HG02798 (cell line): ENCODE data around the gene SGCA.

Experiments used
- ATAC-seq: cut with Tn5 transposase; IDR thresholded peaks from one replicate; pipeline ENCODE4 v1.9.1; 2021; ENCODE audit warnings: mild to moderate bottlenecking; ENCODE audit not compliant: unreplicated experiment, poor library complexity

Gene SGCA

DNA sequence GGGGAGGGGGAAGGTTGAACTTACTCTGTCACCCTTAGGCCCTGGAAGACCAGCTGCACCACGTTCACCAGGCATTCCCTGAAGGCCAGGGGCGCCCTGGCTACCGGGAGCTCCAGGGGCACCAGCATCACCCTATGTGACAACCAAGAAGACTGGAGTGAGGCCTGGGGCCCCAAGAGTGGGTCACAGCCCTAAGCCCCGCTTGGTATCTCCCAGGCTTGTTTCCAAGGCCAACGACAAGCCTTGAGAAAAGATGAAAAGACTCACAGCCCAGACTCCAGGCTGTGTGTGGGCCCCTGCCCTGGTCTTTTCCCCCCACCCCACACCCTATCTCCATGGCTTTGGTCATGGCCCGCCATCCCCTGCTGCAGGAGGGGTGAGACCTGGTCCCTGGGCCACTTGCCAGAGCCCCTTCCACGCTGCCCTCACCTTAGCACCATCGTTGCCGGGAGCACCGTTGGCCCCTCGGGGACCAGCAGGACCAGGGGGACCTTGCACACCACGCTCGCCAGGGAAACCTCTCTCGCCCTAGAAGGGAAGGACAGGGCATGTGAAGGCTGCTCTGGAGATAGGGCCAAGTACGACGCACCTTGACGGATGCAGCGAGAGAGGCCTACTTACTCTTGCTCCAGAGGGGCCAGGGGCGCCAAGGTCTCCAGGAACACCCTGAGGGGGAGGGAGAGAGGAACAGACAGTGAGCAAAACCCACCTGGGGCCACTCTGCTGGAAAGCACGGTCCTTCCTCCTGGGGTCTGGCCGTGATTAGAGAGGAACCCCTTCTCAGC, 25.7 kb downstream of the SGCA start:
- no peak for ATAC-seq

DNA sequence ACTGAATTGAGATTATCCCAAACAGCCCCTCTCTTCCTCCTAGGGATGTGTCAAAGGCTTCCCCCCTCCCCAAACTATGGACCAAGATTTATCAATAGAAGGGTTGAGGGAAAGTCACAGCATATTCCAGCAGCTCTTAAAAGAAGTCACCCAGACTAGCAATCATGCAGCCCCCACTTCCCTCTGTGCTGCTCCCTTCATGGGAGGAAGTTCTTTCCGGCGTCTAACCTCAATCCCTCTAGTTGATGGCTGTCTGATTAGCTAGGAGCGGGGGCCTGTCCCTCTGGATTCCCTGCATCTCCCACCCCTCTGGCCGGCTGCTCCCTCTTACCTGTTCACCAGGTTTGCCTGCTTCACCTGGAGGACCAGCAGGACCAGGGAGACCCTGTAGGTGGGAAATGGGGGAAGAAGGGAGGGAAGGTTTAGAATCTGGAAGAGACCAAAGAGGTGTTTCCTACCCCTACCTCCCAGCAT, 26.4 kb downstream of the SGCA start:
- no peak for ATAC-seq

DNA sequence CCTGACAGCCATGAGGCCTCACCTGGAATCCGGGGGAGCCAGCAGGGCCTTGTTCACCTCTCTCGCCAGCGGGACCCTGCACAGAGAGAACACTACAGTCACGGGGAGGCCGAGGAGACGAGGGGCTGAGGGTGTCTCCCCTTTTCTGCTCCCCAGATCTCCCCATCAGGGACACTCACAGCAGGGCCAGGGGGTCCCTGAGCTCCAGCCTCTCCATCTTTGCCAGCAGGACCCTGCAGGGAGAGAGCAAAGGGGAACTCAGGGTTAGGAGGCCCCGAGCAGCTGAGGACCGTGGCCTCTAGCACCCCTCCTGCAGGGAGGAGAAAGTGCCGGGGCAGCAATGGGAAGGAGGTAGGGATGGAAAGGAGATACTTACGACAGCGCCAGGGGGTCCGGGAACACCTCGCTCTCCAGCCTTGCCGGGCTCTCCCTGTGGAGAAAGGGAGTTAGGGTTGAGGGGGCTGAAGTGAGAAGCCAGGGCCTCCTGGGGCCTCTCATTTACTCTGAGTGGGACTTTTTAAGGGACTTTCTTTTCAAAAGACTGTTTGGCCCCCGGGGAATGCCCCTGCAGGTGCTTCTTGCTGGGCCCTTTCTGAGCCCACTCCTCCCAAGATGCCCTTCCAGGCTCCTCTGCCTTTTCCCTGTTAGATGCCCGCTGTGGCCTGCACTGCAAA, 26.9 kb downstream of the SGCA start:
- ATAC-seq: no peak

DNA sequence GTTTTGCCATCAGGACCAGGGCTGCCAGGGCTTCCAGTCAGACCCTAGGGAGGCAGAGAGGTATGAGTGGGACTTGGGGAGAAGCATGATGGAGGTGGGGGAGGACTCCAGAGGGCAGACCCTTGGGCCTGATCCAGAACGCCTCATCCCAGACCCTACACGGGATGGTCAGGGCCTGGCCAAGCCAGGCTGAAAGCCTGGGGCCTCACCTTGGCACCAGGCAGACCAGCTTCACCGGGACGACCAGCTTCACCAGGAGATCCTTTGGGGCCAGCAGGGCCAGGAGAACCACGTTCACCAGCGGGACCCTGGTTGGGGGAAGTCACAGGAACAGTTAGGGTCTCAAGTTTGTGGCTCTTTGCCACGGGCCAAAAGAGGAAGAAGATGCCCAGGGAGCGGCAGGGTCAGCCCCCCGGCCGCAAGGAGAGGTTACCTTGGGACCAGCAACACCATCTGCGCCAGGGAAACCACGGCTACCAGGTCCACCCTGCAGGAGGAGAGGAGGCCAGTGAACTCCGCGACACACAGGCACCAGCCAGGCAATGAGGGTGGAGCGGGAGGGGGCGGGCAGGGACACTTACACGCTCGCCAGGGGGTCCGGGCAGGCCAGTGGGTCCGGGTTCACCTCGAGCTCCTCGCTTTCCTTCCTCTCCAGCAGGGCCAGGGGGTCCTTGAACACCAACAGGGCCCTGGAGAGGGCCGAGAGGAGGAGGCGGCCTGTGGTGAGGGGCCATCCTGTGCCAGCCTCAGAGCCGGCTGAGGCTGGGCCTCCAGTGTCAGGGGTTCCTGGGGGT, 28.5 kb downstream of the SGCA start:
- no peak for ATAC-seq

DNA sequence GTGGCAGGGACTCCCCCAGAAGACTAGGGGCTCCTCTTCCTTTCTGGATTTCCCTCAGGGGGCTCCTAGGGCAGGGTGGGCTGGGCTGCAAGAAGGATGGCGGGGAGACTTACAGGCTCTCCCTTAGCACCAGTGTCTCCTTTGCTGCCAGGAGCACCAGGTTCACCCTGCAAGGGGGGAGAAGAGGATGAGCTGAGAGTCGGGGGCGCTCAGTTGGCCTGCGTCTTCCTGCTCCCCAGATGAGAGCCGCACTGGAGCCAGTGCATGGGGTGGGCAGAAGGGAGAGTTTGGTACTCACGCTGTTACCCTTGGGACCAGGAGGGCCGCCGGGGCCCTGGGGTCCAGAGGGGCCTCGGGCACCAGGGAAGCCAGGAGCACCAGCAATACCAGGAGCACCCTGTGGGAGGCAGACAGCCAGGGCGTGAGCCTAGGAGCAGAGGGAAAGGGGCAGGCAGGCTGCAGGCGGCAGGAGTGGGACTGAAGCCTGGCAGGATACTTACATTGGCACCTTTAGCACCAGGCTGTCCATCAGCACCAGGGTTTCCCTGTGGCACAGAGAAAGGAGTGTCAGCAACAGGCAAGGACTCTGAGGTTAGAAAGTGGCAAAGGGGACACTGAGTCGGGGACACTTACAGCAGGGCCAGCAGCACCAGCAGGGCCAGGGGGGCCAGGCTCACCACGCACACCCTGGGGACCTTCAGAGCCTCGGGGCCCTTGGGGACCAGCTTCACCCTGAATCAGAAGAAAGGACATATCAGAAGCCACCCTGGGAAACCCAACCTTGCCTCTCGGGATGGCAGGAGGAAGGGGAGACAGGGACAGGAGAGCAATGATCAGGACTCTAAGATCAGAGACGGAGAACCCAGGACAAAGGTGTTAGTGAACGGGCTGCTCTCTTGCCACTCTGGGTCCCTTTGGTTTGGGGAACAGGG, 29.4 kb downstream of the SGCA start:
- no peak for ATAC-seq

DNA sequence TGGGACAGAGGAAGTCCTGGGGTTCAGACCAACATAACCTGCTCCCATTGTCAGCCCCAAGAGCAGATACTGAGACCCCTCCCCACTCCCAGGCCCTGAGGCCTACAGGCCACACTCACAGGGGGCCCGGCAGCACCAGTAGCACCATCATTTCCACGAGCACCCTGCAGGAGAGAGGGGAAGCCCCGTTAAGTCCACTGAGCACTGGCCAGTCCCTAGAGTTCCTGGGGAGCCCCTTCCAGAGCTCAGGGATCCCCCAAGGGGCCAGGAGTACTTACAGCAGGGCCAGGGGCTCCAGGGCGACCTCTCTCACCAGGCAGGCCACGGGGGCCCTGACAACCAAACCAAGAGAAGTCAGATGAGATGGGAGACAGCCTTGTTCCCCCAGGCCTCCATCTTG, 30.2 kb downstream of the SGCA start:
- ATAC-seq: no peak

DNA sequence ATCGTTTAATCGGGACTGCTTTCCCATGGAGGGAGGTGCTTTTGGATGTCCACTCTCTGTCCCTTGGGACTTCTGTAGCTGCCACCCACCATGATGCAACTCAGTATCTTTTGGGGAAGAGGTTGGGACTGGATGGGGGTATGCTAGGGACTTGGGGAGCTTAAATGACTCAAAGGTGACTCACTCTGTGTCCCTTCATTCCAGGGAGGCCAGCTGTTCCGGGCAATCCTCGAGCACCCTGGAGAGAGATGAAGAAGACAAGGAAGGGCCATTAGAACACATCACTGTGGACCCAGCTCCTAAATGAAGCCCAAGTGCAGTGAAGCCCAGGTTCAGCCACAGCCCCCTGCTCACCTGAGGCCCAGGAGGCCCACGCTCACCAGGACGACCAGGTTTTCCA, 31.0 kb downstream of the SGCA start:
- no peak for ATAC-seq

DNA sequence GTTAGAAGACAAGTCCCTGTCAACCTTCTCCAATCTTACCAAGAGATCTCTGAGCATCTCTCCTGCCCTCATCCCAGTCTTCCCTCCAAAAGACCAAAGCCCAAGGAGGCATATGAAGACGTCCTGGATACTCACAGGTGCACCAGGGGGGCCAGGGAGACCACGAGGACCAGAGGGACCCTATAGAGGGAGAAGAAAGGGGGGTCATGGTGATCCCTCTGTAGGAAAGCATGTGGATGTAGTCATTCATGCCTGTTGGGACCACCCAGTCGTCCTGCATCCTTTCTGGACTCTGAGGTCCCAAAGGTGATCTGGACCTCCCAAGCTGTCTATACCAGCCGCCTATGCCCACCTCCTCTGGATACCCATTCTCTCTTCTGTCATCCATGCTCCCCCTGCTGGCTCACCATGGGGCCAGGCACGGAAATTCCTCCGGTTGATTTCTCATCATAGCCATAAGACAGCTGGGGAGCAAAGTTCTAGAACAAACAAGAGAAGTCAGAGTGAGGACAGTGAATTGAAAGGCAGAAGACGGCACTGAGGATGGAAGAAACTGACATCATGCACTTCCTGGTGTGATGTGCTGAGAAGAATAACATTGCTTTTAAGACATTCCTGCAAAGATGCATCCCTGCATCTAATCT, 32.3 kb downstream of the SGCA start:
- no peak for ATAC-seq

DNA sequence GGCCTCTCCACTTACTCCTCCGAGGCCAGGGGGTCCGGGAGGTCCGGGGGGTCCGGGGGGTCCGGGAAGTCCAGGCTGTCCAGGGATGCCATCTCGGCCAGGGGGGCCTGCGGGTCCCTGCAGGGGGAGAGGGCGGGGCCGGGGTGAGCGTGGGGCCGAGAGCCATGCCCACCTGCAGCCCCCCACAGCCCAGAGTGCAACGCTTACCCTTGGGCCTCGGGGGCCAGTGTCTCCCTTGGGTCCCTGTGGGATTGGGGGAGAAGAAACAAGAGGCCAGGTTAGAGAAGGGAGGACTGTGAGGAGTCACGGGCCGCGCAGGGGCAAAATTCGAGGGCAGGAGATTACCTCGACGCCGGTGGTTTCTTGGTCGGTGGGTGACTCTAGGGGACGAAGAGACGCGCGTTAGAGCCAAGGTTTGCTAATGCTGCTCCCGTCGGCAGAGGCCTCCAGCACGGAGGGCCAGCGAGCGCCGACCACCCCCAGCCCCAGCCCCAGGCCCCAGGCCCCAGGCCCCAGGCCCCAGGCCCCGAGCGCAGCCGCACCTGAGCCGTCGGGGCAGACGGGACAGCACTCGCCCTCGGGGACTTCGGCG, 33.5 kb downstream of the SGCA start:
- ATAC-seq: no peak

DNA sequence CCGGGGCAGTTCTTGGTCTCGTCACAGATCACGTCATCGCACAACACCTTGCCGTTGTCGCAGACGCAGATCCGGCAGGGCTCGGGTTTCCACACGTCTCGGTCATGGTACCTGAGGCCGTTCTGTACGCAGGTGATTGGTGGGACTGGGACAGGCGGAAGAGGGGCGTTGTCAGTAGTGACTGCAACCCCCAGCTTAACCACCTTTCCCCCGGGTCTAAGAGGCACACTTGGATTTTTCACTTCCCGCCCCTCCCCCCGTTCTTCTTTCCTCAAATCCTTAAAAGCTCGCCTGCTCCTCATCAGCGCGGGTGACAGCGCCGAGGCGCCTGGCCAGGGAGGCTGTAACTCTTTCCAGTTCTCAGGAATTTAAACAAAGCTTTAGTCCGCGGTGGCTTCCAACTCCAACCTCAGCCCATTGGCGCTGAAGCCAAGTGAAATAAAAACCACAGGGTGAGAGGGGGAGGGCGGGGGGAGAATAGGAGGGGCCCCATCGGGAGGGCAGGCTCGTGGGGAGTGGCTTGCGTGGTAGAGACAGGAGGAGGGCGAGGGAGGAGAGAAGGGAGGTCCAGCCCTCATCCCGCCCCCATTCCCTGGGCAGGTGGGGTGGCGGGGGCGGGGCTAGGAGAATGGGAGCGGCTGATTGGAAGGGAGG, 34.1 kb downstream of the SGCA start:
- peak; percentile 40 for ATAC-seq

DNA sequence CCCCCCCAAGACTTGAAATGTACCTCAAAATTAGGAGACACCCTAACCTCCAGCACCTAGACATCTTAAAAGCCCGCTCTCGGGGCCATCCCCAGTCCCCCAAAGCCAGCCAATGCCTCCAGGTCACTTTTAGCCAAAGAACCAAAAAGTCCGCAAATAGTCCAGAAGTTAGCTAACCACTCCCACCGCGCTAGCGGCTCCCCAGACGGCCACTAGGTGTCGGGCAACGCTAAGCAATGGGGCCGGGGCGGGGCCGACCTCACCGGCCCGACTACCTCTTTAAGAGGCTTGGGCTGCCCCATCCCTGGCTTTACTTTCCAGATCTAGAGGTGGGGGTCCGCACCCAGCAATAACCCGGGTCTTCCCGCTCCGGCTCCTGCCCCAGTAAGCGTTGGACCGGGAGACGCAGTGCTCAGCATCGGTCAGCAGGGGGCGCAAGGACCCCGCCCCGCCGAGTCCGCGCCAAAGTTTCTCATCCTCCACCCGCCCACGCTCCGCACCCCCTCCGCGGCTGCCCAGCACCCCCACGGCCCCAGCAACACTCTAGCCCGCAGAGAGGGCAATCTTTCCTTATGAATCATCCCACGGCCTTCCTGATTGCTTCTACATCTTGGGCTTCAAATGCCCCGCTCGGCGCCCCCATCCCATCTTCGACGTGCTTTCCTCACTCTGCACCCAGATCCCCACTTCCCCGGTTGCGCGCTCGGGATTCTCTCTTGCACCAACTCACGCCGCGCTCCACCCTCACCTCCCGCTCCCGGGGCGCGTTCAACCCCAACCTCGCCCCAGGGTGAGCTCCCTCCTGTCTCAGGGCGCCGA, 34.9 kb downstream of the SGCA start:
- ATAC-seq: peak; percentile 72

DNA sequence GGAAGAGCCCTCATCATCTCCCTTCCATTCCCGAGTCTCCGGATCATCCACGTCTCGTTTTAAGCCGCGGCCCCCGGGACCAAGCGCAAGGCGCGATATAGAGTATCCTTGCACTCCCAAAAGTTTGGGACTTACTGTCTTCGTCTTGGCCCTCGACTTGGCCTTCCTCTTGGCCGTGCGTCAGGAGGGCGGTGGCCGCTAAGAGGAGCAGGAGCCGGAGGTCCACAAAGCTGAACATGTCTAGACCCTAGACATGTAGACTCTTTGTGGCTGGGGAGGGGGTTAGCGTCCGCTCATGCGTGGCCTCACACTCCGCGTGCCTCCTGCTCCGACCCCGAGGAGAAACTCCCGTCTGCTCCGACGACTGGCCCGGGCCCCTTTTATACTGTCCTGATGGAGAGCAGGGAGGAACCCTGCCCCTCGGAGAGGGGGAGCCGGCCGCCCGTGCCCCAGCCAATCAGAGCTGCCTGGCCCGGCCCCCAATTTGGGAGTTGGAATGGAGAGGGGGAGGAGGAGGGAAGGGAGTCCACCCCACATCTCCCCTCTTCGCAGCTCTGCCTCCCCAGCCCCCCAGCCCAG, 35.6 kb downstream of the SGCA start, which contains the start of gene COL1A1:
Gene COL1A1, minus strand, starts transcription at position 356 of the 579 bp plus-strand sequence. Its CDS starts 118 bp downstream, at position 238.
- ATAC-seq: no peak

DNA sequence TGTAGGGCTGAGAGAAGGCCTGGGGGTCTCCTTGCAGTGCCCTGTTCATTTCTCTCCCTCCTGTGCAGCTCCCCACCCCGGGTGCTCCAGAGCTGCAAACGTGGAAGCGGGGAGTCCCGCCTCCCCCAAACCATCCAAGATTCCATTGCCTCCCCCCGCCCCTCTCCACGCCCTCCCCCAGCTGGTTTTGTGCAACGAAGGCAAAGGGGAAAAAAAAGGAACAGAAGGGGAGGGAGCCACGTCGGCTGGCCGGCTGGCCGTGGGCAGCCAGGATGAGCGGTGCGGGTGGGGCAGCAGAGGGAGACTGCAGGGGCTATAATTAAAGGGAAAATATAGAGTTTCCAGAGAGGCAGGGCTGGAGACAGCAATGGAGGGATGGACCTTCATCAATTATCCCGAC, 37.3 kb downstream of the SGCA start:
- no peak for ATAC-seq

DNA sequence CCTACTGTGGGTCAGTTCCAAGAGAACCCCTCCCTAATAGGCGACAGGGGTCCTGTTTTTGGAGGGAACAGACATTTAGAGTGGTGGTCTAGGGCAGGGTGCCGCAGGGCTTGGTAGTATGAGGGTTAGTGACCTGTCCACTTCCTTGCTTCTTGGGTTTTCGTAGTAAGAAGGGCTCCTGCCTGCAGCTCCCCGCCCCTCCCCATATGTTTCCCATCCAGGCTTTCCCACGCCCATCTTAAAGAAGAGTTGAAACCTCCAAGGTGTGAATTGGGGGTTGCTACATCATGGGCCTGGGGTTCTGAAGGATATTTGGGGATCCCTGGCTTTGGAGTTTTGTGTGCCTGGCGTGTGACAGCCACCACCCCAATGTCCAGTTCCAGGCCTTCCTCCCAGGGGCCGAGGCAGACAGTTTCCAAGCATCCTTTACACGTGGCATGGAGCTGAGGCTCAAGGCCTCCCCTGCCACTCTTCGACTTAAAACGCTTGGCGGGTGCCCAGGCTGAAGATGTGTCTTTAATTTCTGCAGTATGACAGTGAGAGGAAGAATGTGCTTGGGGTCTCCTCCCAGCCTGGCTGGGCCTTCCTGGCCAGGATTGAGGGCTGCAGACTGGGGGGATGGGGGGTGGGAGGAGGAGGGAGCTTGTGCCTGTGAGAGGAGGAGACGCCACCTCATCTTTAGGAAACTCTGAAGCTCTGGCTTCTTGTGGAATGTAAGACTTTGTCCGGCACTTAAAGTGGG, 38.0 kb downstream of the SGCA start:
- ATAC-seq: no peak

DNA sequence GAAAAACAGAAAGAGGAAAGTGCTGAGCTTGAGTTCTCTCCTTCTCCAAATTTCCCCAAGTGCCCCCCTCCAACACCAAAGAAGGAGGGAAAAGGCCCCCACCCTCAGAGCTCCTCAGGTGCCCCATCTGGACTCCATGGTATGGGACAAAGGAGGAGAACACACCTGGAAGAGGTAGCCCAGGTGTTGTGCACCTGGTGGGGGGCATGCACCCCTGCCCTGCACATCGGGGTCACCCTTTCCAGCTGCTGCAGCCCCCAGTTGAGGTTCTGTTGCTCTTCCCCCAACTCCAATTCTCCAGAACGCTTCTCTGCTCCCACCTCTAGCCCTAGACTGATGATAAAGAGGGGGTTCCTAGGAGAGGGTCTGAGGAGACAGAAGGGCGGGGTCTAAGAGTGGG, 38.6 kb downstream of the SGCA start:
- no peak for ATAC-seq

DNA sequence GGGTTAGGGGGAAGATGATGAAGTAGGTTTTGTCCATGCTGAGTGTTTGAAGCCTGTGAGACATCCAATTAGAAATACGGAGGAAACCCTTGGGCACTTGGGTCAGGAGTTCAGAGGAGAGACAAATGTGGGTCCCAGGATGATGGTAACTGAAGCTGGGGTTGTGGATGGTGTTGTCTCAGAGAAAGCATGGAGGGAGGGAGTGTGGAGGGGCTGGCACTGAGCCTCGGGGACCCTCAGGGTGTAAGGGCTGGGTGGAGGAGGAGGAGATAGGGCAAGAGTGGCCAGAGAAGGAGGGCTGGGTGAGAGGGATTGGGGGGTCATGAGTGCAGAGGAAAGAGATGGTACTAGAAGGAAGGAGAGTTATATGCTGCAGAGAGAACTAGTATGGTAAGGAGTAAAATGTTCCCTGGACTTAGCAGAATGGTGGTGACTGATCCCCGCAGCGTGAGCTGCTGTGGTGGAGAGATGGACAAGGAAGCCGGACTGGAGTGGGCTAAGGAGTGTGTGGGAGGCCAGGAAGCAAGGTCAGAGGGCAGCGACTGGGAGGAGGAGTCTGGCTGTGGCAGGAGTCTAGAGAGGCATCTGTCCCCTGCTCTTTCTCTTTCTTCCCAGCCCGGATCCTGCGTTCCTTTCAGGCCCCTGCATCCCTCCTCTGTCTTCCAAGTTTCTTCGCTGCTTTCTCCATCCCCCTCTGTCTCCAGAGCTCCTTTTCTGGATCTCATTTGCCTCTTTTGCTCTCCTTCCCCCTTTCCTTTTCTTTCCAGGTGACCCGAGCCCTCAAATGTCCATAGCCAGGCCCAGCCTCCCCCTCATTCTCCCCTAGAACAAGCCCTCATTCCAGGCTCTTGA, 39.5 kb downstream of the SGCA start:
- ATAC-seq: no peak
